NCI-H82 (cell line): Measurements from ENCODE around the gene GRAMD1B.

Experiments used
- DNase-seq: peaks from one replicate; lab custom pipeline; 2025; lab: John Stamatoyannopoulos, UW

Gene GRAMD1B

DNA sequence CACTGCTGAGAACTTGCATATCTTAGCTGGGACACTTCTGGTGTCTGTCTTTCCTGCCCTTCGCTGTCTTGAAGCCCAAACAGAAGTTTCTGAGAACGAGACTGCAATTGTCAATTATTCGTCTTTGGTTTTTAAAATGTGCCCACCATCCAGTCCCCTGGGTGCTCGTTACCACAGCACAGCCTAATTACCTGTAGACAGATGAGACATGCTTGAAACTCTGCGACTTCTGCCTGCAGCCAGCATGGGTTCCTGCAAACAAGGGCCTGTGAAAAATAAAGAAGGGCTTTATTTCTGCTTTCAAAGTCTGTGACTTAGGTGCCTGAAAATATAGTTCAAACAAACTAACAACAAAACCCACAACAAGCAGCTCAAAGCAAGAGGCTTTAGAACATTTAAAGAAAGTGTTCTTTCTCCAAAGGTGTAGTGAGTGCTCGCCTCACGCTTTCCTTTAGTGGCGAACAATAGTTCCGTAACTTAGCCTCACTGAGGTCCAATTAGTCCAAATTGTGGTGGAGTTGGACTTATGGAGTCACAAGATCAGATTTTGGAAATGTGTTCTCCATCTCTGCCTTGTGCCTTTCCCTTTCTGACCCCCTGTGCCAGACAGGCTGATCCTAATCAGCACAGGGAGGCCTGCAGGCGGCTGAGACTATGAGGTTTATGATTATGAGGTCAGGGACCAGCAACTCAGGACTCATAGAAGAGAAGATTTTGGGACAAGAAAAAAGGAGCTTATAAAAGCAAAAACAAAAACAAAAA is 20.4 kb upstream of the GRAMD1B start:
- no peak for DNase-seq

DNA sequence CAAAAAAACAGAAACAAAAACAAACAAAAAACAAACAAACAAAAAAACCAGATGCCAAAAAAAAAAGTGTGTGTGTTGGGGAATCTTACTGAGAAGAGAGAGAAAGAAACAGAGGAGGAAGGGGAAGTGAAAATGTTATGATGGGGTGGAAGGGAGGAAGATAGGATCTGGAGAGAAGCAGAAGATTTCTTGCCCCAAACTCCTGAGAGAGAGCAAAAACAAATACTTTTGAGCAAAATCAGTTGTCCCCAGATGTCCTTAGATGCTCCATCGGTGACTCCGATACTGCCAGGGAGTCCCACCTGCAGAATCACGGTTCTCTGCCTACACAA is 19.9 kb upstream of the GRAMD1B start:
- DNase-seq = no peak

DNA sequence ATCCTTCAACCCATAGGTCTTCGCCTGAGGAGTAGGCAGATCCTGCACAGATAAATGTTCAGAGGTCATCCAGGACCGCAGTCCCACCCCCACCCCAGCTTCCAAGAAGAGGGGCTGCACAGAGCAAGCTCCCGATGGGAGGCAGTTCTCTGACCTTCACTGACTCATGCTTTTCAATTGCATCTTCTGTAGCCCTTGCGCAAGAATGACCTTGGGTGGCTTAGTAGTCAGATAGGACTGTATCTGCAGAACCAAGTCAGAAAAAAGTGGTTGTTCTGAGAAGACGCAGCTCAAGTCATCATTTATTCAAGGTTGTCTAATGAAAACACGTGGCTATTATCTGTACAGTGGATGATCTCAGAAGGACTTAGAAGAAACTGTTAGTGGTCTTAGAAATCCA is 16.4 kb upstream of the GRAMD1B start:
- DNase-seq = no peak

DNA sequence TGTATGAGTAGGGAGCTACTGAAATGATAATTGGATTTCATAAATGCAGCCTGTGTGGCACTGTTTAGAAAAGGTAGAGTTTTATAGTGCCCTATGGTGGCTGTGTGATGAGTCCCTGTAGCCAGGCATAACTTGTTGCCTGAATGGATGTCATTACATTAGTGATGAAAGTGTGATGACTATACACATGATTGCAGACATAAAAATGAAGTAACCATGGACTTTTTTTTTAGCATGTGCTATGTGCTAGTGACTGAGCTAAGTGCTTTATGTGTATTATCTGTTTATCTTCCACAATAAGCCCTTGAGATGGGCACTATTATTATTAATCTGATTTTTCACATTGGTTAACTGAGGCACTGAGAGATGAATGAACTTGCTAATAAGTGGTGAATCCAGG is 13.5 kb upstream of the GRAMD1B start:
- no peak for DNase-seq

DNA sequence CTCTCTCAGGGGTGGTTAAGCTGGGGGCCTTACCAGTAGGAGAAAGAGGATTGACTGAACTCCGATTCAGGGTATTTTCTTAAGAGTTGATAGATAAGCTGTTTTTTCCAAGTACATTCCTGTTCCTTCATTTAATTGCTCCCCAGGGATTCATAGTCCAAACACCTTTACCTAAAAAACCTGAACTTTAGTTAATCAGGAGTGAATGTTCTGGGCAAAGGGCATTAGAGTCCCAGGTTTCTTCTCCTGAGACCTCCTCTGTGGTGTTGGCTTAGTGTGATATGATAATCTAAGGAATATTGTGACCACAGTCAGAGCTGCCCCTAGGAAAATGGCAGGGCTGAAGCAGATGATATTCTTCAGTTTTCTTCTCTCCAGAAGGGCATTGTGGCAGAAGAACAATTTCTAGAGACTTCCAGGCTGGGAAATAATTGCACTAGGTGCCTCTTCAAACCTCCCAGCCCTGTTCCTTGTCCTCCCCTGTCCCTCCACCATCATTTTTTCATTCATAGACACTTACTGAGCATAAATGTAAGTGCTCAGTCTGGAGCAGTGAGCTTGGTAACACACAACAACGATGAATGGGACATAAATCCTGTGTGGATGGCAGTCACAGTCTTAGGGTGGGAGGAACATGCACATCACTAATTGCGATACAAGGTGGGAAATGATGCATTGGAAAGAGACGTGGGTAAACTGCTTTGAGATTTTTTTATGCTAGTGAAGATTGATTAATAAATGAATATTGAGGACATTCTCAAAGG is 11.5 kb upstream of the GRAMD1B start:
- no peak for DNase-seq

DNA sequence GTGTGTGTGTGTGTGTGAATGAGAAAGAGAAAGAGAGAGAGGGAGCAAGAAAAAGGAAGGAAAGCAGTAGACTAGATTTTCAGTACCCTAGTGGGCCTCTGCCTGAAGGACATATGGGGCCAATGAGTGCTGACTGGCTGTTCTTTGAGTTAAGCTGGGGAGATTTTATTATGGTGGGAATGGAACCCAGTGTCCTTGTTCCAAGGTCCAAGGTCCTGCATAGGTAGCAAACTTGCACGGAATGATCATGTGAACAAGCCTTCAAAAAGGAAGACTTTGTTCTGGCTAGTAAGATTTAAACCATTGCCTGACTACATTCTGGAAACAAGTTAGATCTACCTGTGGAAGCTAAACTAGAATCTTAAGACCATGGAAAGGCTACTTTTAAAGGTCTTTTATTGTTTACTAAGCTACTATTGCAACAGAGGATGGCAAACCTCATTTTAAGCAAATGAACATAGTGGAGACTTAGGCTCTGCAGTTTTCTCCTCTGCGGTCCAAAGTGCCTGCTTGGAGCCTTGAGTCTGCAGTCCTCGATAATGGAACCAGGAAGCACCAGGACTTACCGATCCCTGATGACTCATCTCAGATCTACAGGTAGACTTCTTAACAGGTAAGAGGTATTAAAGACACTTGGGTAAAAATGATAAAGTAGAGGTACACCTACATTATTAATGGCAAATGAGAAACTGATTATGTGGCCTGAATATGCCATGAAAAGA is 10.2 kb upstream of the GRAMD1B start:
- DNase-seq = no peak

DNA sequence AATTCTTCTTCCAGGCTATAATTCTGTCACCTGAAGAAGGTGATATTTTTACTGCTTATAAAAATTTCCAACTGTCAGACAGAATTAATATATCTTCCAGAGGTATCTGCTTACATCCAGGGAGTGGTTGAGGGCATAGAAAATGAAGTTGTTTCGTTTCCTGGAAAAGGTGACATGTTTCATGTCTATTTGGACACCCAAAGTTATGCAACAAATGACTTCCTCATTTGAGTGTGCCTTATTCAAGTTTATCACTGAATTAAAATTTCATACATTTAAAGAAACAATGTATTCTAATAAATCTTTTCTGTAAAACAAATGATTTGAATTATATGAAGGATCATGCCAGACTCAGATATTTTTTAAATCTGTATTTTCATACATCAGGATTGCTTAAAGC is 8.5 kb upstream of the GRAMD1B start:
- DNase-seq = no peak

DNA sequence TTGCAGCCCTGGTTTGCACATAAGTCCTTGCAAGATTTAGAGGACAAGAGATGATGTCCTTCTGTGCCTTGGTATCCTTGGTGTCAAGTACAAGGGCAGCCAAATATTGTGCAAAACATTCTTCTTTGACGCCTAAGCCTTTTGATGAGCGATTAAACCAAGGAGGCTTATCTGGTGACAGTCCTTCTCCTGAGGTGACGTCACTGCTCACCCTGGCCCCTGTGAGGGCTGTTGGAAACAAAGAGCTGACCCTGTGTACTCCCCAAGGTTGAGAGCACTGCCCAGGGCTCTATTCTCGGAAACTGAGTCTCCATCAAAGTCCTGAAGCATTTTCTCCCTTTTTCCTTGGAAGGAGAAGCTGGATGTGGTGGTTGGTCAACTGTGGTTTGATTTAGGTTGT is 4.7 kb upstream of the GRAMD1B start:
- peak; percentile 21 for DNase-seq

DNA sequence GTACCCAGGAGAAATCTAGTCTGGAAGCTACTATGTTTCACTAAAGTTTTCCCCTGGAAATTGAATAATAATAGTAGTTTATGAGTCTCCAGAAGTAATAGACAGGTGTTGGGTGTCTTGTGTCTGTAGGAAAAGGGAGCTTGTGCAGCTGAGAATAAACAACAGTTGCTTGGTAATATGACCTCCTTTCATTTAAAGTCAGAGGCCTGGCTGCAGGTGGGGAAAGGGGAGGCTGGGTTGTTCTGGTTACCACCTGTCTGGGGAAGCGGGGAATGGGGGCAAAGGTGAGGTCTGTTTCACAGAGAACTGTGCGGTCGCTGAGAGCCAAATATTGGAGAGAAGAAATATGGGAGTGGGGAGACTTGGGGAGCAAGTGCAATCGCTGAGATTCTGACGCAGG is 3.3 kb upstream of the GRAMD1B start:
- DNase-seq = no peak

DNA sequence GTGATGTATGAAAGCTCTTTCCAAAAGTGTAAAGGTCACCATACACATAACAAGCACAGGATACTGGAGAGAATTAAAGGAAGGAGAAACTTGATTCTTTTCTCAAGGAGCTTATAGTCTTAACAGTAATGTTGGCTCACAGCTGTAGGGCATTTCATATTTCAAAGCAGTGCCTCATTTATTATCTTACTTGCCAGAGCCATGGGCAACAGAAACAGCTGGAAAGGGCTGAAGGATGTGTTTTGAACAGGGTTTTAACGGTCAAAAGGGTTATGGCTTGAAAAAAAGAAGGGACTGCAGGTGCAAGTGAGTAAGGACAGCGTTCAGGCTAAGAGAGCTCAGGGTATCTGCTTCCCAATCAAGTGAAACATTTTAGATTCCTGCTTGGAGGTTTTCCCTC is 2.7 kb upstream of the GRAMD1B start:
- no peak for DNase-seq

DNA sequence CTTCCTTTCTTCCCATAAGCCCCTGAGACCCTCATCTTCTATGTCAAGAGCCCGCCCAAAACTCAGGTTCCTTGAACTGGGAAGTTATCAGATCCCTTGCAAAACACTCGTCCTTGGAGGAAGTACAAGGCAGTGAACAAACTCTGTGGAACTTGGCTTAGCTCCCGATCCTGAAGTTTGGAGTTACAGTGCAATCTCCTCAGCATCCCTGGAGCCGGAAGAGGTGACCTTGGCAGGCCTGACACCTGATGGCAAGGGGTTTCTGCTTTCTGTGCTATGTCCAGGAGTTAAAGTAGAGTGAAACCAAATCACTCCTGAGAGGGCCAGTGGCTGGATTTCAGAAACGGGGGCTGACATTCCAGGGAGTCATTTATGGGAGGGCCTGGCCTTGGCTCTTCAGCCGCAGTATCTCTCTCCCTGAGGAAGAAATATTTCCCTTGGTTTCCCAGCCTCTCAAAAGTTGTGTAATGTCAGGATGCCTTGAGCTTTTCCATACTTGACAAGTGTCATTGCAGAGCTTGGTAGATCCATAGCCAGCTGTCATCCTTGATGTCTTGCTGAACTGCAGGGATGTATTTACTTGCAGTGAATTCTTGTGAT is 1.9 kb upstream of the GRAMD1B start:
- DNase-seq = no peak

DNA sequence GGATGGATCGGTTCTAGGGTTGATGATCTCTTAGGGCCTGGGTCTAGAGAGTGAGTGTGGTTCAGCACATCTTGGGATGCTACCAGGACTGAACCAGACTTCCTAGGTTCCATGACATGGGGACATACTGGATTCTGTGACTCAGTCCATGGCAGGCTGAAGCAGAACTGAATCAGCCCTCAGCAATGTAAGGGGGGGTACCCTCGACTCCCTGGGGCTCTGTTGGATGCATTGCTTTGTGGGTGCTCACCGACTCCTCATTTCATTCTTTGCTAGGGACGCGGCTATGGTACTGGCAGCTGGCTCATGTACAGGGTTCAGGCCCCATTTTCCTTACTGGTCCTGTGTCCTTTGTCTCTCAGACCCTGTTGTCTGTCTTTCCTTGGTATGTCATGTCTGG is 733 bp upstream of the GRAMD1B start:
- DNase-seq = no peak

DNA sequence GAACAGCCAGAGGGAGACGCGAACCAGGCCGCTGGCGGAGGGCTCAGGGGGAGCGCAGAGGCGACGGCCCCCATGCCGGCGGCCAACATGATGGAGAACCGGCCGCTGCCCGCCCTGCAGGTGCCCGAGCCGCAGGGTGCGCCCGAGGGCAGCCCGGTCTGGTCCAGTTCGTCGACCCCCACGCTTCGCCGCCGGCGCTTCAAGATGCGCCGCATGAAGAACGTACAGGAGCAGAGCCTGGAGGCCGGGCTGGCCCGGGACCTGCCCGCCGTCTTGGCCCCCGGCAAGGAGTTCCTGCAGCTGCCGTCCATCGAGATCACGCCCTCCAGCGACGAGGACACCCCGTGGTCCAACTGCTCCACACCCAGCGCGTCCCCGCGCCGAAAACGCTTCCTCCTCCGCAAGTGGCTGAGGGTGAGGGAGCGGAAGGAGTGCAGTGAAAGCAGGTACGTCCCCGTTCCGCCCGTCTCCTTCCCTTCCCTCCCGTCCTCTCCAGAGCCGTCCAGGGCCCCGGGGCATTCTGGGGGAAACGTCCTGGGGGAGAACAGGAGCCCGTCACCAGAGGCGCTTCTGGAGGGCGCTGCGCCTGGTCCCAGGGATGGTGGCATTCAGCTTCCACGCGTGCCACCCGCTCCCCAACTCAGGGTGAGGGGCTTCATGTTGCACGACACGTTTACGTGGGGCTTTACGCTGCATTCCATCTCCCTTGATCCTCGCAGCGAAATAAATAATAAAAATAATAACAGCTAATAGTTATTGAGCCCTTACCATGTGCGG is 840 bp downstream of the GRAMD1B start:
- peak; percentile 27 for DNase-seq

DNA sequence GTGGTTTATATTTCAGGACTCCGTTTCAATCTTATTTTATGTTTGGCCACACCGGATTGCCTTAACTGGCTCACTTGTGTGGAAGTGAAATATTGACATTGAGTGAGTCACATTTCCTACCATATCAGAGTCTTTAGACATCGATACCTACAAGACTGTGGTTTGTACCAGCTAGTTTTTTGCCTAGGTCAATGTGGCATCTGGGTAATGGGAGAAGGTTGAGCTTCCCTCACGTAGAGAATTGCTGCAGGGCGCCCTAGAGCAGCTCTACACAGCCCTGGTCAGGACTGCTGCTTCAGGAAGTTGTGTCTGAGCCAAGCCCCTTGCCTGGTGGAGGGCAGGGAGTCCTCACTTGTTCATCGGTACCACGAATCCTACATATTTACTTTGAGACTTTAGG is 1.6 kb downstream of the GRAMD1B start:
- DNase-seq = no peak

DNA sequence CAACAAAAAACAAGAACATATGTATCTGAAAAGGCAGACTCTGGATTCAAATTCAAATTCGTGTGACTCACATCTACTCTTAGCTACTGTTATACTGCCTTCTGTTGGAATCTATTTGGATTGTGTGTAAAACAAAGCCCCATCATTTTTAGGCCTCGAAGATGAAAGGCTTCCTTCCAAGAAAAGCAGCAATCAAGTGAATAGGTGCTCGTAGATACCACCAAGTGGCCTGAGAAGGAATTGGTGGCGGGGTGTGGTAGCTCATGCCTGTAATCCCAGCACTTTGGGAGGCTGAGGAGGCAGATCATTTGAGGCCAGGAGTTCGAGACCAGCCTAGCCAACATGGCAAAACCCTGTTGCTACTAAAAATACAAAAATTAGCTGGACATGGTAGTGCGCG is 4.2 kb downstream of the GRAMD1B start:
- DNase-seq = peak; percentile 38

DNA sequence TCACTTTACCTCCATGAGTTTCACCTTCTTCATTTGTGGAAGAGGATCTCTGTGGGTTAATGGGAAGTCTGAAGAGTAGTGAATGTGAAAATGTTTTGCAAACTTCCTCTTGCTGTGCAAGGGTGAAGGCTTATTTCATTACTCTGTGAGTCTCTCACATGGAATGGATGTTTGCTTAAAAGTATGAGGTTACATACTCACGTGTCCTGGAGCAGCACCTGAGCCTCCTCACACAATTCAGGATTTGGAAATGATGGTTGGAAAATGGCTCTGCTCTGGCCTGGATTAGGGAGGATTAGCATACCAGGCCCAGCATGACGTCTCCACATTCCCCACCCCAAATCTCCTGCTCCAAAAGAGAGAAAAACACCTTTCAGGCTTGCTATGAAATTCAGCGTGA is 4.8 kb downstream of the GRAMD1B start:
- peak; percentile 7 for DNase-seq

DNA sequence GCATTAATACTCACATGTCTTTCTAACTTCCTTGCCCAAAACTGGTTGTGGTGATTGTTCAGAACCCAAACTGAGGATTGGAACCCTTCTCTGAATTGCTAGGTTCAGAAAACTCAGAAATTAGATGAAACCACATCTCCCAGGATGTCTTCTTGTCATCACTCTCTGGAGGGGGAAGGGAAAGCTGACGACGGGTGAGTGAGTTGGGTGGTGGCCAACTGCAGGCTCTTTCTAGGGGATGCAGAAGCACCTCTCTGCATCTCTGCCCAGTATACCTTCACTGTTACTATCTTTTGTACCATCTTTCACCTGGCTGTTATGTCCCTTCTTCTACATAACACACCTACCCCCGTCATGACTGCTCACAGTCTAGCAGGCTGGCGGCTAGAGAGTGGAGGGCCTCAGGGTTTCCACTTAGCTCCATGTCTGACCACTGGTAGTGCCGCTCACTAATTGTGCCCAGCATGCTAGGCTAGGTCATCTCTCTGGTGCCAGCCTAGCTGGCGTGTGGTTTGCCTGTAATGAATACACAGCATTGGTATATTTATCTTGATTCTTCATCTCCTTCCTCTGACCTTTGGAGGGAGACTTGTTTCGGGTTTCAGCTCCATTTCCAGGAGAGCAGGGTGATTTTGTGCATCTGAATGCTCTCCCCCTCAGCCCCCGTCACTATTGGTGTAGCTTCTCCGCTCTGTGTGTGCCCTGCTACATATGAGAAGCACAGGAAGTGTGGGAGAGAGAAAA is 7.3 kb downstream of the GRAMD1B start:
- no peak for DNase-seq

DNA sequence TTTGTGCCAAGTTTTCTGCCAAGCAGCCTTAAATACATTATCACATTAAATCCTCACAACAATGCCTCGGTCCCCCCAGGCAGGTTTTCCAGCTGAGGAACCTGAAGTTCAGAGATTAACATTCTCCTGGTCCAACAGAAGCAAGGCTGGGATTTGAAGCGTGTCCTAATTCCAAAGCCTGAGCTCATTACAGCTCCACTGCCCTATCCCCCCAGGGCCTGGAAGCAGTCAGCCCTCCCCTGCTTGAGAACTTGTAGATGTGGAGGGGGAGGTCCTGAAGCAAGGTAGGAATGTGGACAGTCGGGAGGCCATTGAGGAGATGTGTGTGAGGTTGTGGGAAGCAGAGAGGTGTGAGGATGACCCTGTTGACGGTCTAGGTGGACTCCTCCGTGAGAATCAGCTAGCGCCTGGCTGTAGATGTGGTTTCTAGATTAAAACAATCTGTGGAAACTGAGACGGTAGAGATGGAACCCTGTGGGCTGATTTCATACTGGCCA is 8.1 kb downstream of the GRAMD1B start:
- DNase-seq = peak; percentile 75

DNA sequence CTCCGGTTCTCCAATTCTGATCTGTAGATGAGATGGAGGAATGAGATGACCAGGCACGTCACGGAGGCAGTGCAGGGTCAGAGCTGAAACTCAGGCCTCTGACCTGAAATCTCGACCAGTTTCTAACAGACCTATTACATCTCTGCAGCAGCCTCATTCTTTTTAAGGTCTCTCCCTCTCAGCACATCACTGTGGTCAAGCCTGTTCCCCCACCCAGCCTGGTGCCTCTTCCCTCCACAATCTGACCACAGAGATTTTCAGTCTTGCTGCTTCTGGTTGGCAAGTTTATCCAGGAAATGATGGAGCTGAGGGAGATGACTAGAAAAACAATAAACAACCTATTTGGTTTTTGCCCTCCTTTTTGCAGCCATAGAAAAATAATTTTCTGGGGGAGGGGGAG is 9.5 kb downstream of the GRAMD1B start:
- DNase-seq = no peak

DNA sequence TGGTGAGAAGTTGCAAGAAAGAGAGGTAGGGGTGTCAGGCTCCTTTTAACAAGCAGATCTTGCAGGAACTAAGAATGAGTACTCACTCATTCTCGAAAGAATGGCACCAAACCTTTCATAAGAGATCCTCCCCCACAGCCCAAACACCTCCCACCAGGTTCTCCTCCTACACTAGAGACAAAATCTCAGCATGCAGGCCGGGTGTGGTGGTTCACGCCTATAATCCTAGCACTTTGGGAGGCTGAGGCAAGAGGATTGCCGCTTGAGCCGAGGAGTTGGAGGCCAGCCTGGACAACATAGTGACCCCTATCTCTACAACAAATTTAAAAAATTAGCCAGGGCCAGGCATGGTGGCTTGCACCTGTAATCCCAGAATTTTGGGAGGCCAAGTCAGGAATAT is 11.1 kb downstream of the GRAMD1B start:
- no peak for DNase-seq
